NCI-H1105 (cell line): ENCODE measurements around the gene EPHA6.

Source experiments
- DNase-seq: peaks from one replicate; lab custom pipeline; 2025; lab: John Stamatoyannopoulos, UW

Gene EPHA6

DNA sequence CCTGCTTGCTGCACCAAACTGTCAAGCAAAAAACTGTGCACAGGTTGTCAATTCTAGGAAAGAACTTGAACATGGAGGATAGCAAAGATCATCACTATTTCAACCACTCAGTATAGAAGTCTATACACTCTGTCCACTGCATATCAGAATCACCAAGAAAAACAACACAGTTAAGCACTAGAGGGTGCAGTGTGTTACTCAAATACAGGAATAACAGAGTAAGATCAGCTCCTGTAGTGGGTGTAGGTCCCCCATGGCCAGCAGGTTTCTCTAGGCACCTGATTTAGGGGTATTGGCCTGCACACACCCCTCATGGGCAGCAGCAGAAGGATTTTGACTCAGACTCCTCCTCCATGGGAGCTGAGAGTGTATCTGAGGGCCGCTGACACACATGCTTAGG is 464.1 kb downstream of the EPHA6 start:
- DNase-seq, result no peak

DNA sequence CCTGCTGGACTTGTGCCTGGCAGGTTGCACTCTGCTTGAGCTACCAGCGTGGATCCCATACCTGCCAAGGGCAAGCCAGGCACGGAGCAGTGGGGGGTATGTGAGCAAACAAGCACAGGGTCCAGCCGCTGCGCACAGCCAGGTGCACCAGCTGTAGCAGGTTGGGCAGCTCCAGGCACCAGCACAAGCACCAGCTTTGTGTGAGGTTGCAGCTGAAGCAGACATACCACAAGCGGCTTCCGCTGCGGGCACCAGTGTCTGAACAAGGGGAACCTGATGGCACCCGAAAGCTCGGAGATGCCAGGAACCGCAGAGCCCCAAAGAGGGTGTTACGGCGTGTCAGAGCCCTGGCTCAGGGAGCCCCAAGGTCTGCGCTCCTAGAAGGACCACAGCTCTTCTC is 477.5 kb downstream of the EPHA6 start:
- DNase-seq, result peak; percentile 10

DNA sequence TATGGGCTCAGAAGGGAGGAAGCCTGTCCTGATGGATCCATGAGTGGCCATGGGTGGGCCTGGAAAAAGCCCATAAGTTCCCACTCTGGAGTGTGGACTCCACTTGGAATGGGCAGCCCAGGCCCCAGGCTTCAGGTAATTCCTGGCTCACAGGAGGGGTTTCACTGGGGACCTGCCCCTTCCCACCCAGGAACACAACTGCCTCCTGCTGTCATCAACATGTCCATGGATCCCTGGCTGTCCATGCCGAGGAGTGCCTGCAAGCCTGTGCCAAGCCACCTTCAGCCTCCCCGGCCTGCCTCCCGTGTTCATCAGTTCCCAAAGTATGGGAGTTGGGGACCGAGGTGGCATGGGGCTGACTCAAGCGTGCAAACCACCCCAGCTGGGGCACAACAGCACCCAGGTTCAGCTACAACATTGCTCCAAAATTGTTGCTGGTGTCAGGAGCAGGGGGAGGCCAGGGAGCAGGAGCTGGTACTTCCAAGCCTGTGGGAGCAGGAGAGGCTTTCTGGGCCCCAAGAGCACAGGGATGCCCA is 479.3 kb downstream of the EPHA6 start:
- DNase-seq, result no peak

DNA sequence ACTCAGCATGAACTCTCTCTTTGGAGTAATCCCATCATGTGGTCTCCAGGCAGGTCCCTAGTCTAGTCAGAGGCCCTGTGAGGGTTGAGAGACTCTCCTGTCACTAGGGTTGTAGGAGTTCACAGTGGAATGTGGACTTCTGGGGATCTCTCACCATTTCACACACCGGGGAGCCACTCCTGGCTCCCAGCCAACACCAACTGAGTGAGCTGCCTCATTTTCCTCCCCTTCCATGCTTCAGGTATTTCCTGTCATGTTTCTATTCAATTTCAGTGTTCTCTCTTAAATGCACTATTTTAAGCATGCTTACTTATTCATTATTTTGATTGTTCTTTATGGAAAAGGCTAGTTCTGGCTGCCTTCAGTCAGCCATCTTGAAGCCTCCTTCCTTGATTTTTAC is 482.6 kb downstream of the EPHA6 start:
- no peak for DNase-seq

DNA sequence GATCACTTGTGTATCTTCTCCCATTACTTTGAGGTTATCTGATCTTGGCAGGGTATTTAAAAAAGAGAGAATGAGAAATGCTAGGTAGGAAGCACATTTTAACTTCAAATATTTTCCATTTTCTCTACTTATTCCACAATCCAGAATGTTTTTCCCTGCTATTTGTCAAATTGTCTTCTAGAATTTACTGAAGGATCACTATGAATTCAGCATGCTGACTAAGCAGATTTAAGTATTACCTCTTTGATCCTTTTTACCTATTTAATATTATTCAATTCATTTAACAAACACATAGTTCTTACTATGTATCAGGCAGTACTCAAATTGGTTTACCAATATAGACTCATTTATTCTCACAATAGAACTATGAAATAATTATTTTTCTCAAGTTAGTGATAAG is 486.7 kb downstream of the EPHA6 start:
- no peak for DNase-seq

DNA sequence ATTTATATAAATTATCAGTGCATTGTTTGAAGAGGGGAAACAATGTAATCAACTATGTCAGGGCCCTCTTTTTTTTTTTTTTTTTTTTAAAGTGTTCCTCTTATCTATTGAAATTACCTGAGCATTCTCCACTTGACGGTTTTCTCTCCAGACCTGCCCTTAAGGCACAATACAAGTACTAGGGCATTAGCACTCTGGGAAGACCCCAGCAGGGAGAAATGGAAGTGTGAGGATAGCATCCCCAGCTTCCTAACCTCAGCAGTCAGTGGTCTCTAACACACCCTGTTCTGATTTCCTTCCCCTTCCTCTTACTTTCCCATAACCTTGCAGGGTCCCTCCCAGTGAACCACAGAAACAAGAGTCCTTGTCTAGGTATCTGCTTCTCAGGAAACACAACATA is 491.8 kb downstream of the EPHA6 start:
- DNase-seq, result no peak

DNA sequence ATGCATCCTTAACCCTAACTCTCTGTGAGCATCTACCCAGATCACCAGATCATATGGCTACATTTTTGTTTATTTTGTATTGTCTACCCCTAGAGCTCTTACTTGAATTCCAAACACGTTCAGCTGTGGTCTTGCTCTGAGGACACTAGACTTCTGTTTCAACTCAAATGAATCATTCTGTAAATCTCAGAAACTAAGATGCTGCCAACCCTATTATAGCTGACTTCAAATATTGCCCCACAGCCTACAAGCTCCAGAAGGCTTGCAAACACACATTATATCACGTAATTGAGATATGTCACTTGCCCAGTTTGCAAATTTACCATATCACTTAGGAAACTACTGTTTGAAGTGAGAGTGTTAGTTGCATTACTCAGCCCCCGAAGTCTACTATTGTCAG is 524.0 kb downstream of the EPHA6 start:
- DNase-seq, result no peak

DNA sequence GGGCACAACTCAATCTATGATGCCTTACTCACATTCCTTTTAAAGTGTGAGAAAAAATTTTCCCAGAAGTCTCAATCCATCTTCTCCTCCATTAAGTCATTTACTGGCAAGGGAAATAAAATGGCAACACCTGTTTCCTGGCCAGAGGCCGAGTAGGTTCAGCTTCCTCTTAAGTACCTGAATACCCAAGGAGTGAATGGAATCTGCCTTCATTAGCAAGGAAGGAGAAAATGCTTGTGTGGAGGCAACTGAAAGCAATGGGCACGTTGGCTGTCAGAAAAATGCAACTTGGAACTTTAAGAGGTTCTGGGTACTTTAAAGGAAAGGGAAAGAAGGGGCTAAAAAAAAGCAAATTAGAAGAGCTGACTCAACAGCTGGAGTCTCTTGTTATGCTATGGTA is 526.5 kb downstream of the EPHA6 start:
- no peak for DNase-seq

DNA sequence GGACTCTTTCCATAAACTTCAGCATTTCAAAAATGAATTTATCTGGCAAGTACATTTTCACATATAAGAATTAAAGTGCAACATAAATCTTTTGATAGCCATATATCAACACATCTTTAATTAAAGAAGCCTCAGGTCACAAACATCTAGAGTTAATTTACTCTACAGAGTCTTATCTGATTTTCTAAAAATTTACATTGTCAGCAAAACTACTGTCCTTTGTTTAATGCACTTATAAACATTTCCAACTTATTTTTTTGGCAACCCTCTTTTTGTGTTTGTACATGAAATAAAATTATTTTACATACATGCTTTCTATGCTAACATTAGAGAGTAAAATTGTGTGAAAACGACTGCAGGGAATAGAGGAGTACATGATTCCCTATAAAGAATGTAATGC is 533.4 kb downstream of the EPHA6 start:
- DNase-seq, result no peak

DNA sequence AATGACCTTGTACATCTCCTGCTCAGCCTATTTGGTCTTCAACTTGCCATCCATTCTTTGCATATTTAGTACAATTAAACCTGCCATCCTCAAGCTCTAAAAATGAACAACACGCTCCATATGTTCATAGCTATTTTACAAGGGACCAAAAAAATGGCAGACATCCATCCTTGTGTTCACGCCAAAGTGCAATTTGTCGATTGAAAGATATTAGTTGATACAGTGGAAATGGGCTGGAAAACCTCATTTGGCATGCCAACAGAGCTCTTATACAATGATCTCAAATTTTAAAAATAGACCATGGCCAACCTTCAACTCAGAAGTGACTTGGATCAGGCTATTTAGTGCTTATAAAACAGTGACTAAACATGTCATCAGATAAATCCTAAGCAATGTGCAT is 536.6 kb downstream of the EPHA6 start:
- no peak for DNase-seq

DNA sequence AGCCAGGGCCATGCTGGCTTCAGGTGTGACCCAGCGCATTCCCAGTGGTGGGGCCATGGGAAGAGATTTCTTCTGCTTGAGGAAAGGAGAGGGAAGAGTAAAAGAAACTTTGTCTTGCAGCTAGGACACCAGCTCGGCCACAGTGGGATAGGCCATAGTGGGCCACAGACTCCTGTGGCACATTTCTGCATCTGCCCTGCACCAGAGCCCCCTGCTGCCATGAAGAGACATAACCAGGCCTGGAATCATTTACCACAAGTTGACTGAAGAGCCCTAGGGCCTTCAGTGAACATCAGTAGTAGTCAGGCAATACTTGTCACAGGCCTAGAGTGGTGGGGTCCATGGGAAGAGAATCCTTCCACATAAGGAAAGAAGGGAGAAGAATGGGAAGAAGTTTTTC is 538.8 kb downstream of the EPHA6 start:
- no peak for DNase-seq

DNA sequence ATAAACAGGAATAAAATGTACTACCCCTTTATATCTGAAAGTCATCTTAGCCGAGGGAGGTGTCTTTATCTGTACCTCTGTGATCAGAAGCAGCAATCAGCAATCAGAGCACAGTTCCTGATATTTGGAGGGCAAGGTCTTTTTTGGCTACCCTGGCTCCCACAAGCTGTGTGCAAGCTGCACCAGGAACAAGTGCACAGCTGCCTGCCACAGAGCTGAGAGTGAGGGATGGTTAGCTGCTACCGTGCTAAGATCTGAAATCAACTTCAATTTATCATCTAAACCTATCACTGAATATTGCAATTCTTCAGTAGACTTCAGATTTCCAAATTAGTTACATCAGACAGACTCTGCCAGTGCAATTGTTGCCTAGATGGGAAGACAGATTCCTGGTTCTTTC is 545.6 kb downstream of the EPHA6 start:
- no peak for DNase-seq

DNA sequence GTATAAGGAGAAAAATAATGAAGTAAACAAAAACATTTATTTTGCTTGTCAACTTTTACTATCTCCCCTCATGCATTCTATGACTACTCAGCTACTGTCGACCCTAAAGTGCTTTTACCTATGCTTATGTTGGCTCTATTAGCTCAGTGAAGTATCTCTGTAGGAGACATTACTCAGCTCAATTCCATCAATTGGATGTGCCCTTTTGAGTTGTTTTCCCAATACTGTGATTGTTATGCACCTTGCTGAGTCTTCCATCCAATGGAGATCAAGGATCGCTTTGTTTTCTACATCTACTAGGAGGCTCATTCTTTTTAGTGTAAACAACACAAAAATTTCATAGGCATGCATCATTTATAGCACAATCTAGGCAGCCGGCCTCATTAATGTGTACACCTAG is 546.4 kb downstream of the EPHA6 start:
- DNase-seq, result no peak

DNA sequence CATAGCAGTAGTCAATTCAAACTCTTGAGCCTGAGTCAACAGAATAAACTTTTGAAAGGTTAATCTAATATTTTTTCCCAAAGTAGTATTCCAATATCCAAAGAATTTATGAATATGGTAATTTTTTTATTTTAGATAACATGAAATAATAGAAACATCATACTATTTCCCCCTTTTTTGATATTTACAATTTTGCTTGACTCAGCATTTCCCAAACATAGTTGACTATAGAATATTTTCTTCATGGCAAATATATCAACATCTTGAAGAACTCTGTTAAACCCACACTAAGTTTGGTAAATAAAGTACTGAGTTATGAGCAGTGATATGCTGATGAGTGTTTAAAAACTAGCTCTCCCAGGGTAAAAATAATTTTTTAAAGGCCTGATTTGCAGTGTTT is 570.2 kb downstream of the EPHA6 start:
- DNase-seq, result no peak

DNA sequence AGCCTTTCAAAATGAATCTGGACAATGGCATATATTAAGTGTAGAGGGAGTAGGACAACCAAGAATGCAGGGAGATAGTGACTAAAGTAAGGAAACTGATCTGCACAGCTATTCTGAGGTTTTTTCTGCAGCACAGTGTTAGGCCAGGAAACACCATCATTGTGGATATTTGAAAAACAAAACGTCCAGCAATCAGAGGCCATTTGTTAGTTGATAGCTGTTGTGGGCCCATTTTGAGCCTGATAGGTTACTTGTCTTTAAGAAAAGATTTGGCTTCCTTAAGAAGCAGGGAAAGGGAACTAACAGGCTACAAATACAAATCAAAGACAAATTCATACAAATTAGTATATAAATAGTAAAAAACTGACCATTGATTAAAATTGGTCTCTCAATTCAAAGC is 574.4 kb downstream of the EPHA6 start:
- DNase-seq, result no peak

DNA sequence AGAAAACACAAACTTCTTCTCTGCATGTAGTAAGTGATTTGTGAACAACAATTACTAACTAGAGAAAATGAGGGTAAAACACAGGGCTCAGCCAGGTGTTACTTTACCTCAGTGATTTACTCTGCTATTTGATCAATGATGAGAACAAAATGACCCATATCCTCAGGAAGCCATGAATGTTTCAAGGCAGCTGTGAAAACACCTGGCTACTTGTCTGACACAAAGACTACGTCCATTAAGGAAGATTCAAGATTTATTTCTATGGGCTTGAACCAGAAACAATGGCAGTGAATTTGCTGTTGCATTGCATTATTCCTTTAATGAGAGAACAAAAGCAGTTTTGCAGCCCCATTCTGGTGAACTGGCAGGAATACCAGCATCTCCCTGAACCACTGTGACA is 575.5 kb downstream of the EPHA6 start:
- peak; percentile 46 for DNase-seq

DNA sequence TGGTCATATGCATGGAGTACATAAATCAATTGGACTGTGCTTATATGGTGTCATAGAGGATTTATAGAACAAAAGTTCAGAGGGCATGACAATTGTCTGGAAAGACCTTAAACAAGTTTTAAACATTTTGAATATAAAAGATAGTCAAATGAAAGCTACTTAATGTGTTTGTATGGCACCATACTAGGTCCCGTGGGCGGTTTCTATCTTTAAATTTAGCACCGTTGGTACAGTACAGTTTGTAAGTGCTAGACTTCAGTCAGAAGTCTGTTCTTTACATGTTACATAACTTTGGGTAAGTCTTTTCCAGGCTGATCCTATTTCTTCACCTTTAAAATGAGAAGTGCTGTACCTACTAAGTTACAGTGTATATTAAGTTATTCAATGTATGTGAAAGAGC is 576.8 kb downstream of the EPHA6 start:
- DNase-seq, result no peak

DNA sequence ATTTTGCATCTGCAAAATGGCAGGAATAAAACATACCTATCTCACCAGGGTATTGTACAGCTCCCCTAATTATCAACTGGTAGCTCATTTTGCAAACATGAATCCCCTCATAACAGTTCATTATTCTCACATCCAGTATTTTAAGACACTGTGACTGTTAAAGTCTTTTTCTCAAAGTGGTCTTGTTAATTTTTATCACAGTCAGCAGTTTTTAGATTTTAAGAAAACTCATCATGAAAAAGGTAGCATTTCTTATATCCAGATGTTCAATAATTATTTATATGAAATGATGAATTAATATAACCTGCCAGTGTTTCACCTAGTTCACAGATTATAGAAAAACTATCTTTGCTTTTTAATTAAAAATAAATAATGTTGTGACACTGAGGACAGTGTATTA is 595.2 kb downstream of the EPHA6 start:
- DNase-seq, result no peak

DNA sequence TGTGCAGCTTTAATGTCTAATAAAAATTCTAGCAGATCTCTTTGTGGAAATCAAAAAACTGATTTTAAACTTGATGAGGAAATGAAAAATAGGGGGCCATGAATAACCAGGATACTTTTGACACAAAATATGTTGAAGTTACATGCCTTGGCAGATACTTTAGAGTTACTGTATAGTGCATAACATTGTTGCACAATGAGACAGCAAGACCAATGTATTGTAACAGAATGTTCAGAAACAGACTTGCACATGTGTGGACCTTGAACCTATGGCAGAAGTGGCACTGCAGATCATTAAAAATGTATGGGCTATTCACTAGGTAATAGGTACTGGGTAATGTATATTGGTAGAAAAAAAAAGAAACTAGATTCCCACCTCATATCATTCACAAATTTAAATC is 607.2 kb downstream of the EPHA6 start:
- no peak for DNase-seq

DNA sequence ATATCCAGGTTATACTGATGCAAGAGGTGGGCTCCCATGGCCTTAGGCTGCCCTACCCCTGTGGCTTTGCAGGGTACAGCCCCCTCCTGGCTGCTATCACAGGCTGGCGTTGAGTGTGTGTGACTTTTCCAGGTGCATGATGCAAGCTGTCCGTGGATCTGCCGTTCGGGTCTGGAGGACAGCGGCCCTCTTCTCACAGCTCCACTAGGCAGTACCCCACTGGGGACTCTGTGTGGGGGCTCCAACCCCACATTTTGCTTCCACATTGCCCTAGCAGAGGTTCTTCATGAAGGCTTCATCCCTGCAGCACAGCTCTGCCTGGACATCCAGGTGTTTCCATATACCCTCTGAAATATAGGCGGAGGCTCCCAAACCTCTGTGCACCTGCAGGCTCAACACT is 610.6 kb downstream of the EPHA6 start:
- no peak for DNase-seq

DNA sequence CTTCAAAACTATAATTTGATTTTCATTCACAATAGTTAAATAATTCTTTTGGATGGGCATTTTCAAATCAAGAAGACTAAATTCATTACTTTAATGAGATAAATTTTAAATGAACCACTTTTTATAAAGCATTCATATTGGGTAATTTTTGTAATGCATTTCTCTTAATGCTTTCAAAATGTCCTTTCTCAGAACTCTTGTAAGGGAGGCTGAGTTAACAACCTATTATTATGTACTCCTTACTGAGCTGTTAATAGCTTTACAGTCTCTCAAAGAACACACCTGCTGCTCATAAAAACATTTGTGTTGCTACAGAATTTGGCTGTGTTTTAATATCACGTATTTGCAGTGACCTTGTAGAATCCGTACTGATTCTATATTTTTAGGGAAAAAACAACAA is 616.2 kb downstream of the EPHA6 start:
- DNase-seq, result peak; percentile 89

DNA sequence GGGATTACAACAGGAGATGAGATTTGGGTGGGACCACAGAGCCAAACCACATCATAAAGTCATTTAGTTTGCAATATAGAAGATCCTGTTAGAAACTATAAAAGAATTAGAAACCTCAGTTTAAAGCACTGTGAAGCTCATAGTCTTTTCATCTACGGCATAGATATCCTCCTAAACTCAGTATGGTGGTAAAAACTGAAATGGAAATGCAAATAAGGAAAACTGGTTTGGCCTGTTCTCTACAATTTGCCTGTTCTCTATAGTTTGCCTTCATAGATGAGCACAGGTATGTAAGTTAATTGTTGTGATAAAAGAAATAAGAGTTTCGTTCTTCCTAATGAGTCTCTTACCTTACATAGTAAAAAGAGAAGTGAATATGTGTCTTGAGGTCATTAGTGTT is 618.5 kb downstream of the EPHA6 start:
- DNase-seq, result no peak

DNA sequence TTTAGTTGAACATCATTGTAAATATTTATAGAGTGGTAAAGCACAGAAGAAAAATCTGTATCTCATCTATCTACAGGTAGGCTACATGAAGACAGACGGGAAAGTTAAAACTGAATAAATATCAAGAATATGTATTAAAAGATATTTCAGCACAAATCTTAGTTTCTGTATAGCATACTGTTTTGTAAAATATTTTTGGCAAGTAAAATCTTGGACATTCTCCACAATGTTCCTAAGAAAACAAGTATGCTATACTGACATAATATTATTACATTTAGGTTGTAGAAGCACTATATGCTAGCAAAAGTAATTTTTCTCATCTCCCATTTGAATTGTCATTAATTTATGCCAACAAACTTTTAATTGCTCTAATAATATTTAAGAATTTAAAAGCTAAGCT is 623.7 kb downstream of the EPHA6 start:
- no peak for DNase-seq

DNA sequence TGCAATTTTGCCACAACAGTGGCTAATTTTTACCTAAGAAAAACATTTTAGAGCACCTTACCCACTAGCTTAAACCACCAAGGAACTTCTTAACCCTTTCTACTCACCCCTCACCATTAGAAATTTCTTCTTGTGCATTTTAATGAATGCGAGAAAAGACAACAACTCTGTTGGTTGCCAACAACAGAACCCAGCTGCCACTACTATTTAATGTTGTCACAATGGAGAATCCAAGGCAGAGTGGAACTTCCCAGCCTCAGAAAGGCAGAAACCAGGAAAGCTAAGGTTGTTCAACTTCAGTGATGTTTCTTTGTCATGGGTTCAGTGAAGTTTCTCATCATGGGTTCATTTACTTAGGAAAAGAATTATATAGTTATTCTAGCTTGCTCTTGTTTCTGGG is 625.0 kb downstream of the EPHA6 start:
- no peak for DNase-seq

DNA sequence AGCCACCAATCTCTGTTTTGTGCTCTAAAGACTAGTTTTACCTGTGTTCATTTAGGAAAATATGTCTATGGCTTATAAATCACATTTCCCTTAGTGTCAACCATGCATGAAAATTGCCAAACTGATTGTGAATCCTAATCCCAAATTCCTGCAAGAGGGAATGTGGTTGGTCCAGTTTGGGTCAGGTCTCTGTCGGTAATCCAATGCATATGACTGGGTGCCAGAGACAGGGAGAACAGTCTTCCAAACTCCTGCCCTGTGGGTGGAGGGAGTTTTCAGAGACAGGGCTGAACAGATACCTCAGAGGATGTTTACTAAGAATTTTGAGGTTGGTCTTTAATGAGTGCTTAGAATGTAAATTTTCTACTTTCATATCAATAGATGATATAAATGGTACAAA is 649.6 kb downstream of the EPHA6 start:
- no peak for DNase-seq
